Left ventricle myocardium inferior (tissue), 1 donor: Measurements from ENCODE around the gene MYOF. TPM values are rescaled to one million over a fixed set of nuclear protein-coding genes. Genes with fewer than 3 reads are reported as not detected.

Experiments used
- DNase-seq: peaks from one replicate; pipeline ENCODE4 v3.0.0-alpha.2; 2020
- H3K27ac ChIP-seq: fragments of 200-600 bp; replicated peaks from 2 replicates; pipeline ENCODE4 v1.8.0; 2021
- H3K27me3 ChIP-seq: fragments of 200-600 bp; 2 replicates; pipeline ENCODE4 v1.8.0; 2021; ENCODE audit warnings: low read depth
- H3K36me3 ChIP-seq: fragments of 200-600 bp; 2 replicates; pipeline ENCODE4 v1.8.0; 2021
- H3K4me1 ChIP-seq: fragments of 200-600 bp; 2 replicates; pipeline ENCODE4 v1.8.0; 2021
- H3K4me3 ChIP-seq: fragments of 200-600 bp; 2 replicates; pipeline ENCODE4 v1.8.0; 2021; ENCODE audit warnings: mild to moderate bottlenecking, moderate library complexity
- H3K9me3 ChIP-seq: fragments of 200-600 bp; replicated peaks from 2 replicates; pipeline ENCODE4 v1.8.0; 2021
- CTCF ChIP-seq: fragments of 200-600 bp; IDR thresholded peaks from 2 replicates; pipeline ENCODE4 v1.8.0; 2021; ENCODE audit warnings: antibody characterized with exemption, mild to moderate bottlenecking, borderline replicate concordance
- intact Hi-C: fragments of 100-400 bp; cut with micrococcal nuclease; formaldehyde crosslinking; loops from one replicate; pipeline ENCODE4 v1.11.0; 2022
- total RNA-seq: library from RNA; stranded (reverse); fragmentation: NEBNext Ultra II Directional; extraction: Animal tissue kit (Norgen Biotek cat#: 25700); gene quantifications from one replicate; pipeline ENCODE4 v1.2.1, GENCODE V29; 2021
- donor health status: DM: no; HTN: yes; CAD: no; lungs with severe emphysema.

The MYOF gene
- total RNA-seq, 1 donor from 2014 or later, result 43.6 TPM

- no peak for DNase-seq
- no peak overlapping the region for H3K4me3 ChIP-seq
- no peak overlapping the region for H3K27ac ChIP-seq
- intact Hi-C loops, result no loop called here
- H3K4me1 ChIP-seq, result no peaks in the 10 kb centered on the region
- H3K27me3 ChIP-seq, result peaks cover 18% of the 10 kb centered on the region
- H3K36me3 ChIP-seq, result no peaks in the 10 kb centered on the region
- TF ChIP-seq CTCF, result no peak
- no peaks in the 10 kb centered on the region for H3K9me3 ChIP-seq
Observed at GRCh38 chr10:93277360-93277759, 204.8 kb downstream of the MYOF start.

GRCh38 chr10:93274419-93274818 lies 207.7 kb downstream of the MYOF start:
- H3K4me3 ChIP-seq, result no peak overlapping the region
- no peaks in the 10 kb centered on the region for H3K4me1 ChIP-seq
- no peaks in the 10 kb centered on the region for H3K36me3 ChIP-seq
- peaks cover 18% of the 10 kb centered on the region for H3K27me3 ChIP-seq
- H3K9me3 ChIP-seq, result peaks cover 10% of the 10 kb centered on the region
- DNase-seq, result no peak
- no peak overlapping the region for H3K27ac ChIP-seq
- intact Hi-C loops, result no loop called here
- TF ChIP-seq CTCF, result no peak

- intact Hi-C loops, result no loop called here
- Histone ChIP-seq H3K9me3 (peaks cover 19% of the 10 kb centered on the region), H3K4me3 (no peak overlapping the region), H3K27ac (no peak overlapping the region), H3K36me3 (no peaks in the 10 kb centered on the region), H3K27me3 (peaks cover 24% of the 10 kb centered on the region), H3K4me1 (no peaks in the 10 kb centered on the region)
- TF ChIP-seq CTCF, result no peak
- DNase-seq, result no peak
Observed at GRCh38 chr10:93272884-93273675, 209.1 kb downstream of the MYOF start.

GRCh38 chr10:93271347-93271746 lies 210.8 kb downstream of the MYOF start:
- no peaks in the 10 kb centered on the region for H3K36me3 ChIP-seq
- no peaks in the 10 kb centered on the region for H3K4me1 ChIP-seq
- no peak overlapping the region for H3K27ac ChIP-seq
- intact Hi-C loops, result no loop called here
- peaks cover 21% of the 10 kb centered on the region for H3K27me3 ChIP-seq
- DNase-seq, result no peak
- peaks cover 19% of the 10 kb centered on the region for H3K9me3 ChIP-seq
- TF ChIP-seq CTCF, result no peak
- H3K4me3 ChIP-seq, result no peak overlapping the region

GRCh38 chr10:93269281-93269680 lies 212.9 kb downstream of the MYOF start:
- intact Hi-C loops, result no loop called here
- no peak for DNase-seq
- no peaks in the 10 kb centered on the region for H3K36me3 ChIP-seq
- H3K4me1 ChIP-seq, result no peaks in the 10 kb centered on the region
- H3K4me3 ChIP-seq, result no peak overlapping the region
- H3K27ac ChIP-seq, result no peak overlapping the region
- TF ChIP-seq CTCF, result no peak
- H3K9me3 ChIP-seq, result peaks cover 19% of the 10 kb centered on the region
- H3K27me3 ChIP-seq, result peaks cover 18% of the 10 kb centered on the region
